Activated CD4-positive, alpha-beta memory T cell treated with anti-CD3 and anti-CD28 coated beads, Interleukin-2, amount 10 ng/mL, durations not matched to agents 7 days and 5 days (primary cell): ENCODE data around the gene A3GALT2. TPM values are rescaled to one million over a fixed set of nuclear protein-coding genes. Genes with fewer than 3 reads are reported as not detected.

Experiments
- CTCF ChIA-PET: fragments of 350-600 bp; sonication (Branson Sonifier 250); formaldehyde crosslinking; loops from one replicate; lab custom pipeline; 2021; ENCODE audit warnings: antibody characterized with exemption, inconsistent platforms; lab: Charles Lee
- POLR2A ChIA-PET: fragments of 350-600 bp; sonication (Branson Sonifier 250); formaldehyde crosslinking; loops from one replicate; lab custom pipeline; 2021; ENCODE audit warnings: antibody characterized with exemption; lab: Charles Lee
- DNase-seq: peaks from one replicate; pipeline ENCODE4 v3.0.0-alpha.2; 2020
- H3K27ac Mint-ChIP-seq: one replicate; pipeline ENCODE4 v1.8.0; 2021; ENCODE audit warnings: mild to moderate bottlenecking, mixed read lengths
- H3K27me3 Mint-ChIP-seq: one replicate; pipeline ENCODE4 v1.8.0; 2021; ENCODE audit warnings: mixed read lengths
- H3K36me3 Mint-ChIP-seq: one replicate; pipeline ENCODE4 v1.8.0; 2021; ENCODE audit warnings: low read depth, mixed read lengths
- H3K4me1 Mint-ChIP-seq: one replicate; pipeline ENCODE4 v1.8.0; 2021; ENCODE audit warnings: mixed read lengths
- H3K4me3 Mint-ChIP-seq: one replicate; pipeline ENCODE4 v1.8.0; 2021; ENCODE audit warnings: mild to moderate bottlenecking, mixed read lengths
- H3K9me3 Mint-ChIP-seq: one replicate; pipeline ENCODE4 v1.8.0; 2021; ENCODE audit warnings: mixed read lengths
- total RNA-seq, 2 experiments: library from RNA; stranded (reverse); gene quantifications; one replicate each; pipeline ENCODE4 v1.2.3, GENCODE V29; 2021

The A3GALT2 gene
- total RNA-seq, 2 experiments from 2014 or later: not detected

DNA sequence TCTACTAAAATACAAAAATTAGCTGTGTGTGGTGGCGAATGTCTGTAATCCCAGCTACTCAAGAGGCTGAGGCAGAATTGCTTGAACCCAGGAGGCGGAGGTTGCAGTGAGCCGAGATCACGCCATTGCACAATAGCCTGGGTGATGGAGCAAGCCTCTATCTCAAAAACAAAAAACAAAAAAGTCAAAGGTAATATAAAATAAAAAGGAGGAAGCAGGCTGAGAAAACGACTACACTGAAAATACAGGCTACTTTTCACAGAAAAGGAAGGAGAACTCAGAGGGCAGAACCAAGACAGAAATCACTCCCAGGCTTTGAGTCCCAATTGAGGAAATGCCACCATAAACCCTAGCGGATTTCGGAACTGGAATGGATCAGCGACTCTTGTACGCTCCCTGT, 5.9 kb upstream of the A3GALT2 start:
- CTCF ChIA-PET: no interaction called here
- POLR2A ChIA-PET: interaction anchor here (0.5 kb wide), 1 partner anchor 679 kb away, joined by 3 read pairs; no protein-coding TSS in a partner anchor
- Mint-ChIP-seq H3K36me3 (peaks cover 51% of the 10 kb centered on the region), H3K27me3 (no peaks in the 10 kb centered on the region), H3K27ac (no peak overlapping the region), H3K9me3 (no peaks in the 10 kb centered on the region), H3K4me1 (peaks cover 6% of the 10 kb centered on the region), H3K4me3 (no peak overlapping the region)
- no peak for DNase-seq

DNA sequence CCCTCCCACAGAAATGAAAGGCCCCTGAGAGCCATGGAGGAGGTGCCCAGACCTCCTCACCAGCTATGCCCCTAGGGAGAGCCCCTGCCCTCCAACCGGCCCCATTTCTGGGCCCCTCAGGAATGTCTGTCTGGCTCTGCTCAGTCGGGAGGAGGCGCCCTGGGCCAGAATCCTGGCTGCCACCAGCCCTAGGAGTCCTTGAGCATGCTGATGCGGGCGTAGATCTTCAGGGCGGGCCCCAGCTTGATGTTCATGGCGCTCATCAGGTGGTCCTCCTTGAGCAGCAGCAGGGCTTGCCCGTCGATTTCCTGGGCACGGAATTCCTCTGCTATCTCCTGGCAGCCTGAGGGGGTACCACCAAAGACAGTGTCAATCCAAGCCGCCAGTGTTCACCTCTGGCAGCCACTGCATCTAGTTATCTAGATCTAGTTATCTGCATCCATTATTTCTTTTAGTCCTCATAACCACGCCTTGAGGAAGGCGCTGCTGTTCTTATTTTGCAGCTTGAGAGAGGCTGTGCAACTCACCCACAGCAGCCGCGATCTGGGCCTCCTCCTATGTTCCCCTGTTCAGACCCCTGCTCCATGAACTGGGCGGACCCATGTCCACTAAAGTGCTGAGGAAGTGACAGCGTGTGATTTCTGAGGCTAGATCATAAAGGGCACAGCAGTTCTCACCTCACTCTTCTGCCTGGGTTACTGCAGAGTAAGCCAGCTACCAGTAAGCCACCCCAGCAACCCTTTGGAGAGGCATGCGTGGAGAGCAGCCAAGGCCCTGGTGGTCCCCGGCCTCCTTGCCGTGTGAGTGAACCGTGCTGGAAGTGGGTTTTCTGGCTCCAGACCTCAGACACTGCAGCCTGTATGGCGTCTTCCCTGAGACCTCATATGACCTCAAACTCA, 4.0 kb upstream of the A3GALT2 start:
- H3K27me3 Mint-ChIP-seq: no peaks in the 10 kb centered on the region
- no peak for DNase-seq
- CTCF ChIA-PET: no interaction called here
- H3K27ac Mint-ChIP-seq: no peak overlapping the region
- H3K4me3 Mint-ChIP-seq: no peak overlapping the region
- POLR2A ChIA-PET: no interaction called here
- peaks cover 44% of the 10 kb centered on the region for H3K36me3 Mint-ChIP-seq
- H3K9me3 Mint-ChIP-seq: no peaks in the 10 kb centered on the region
- peaks cover 6% of the 10 kb centered on the region for H3K4me1 Mint-ChIP-seq

GRCh38 chr1:33323663-33324477, 3.0 kb upstream of the A3GALT2 start:
- no peak for DNase-seq
- CTCF ChIA-PET: no interaction called here
- Mint-ChIP-seq H3K36me3 (peaks cover 33% of the 10 kb centered on the region), H3K9me3 (no peaks in the 10 kb centered on the region), H3K4me3 (no peak overlapping the region), H3K27me3 (peaks cover 1% of the 10 kb centered on the region), H3K4me1 (peaks cover 6% of the 10 kb centered on the region), H3K27ac (no peak overlapping the region)
- POLR2A ChIA-PET: interaction anchor here (1.2 kb wide), 1 partner anchor 26 kb away, joined by 3 read pairs; no protein-coding TSS in a partner anchor

DNA sequence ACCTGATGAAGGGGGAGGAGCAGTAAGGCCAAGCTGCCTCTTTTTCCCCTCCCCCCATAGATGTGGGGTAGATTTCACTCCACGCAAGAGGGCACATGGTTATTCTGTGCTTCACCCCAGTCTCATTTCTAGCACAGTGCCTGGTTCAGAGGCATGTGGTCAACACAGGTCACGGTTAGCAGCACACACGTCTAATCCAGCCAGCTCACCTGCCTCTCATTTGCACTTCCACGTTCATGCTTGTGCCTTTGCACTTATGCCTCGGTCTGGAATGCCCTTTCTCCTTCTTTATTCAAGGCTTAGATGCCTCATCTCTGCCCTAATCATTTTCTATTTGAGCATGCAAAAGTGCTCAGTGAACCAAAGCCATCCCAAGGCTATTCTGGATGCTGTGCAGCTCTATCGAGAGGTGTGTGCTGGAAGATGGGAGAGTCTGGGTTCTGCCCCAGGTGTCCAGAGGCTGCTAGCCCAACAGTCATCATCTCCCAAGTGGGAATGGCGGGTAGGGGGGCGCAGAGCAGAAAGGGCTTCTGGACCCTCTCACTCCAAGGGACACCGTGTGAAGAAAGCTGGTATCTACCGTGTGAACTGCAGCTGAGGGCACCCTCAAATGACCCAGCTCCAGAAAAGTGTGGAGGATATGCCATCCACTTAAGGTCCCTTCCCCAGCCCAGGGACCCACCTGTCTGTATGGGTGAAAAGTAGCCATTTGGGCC, 2.1 kb upstream of the A3GALT2 start:
- CTCF ChIA-PET: no interaction called here
- DNase-seq: no peak
- H3K36me3 Mint-ChIP-seq: peaks cover 26% of the 10 kb centered on the region
- H3K4me3 Mint-ChIP-seq: no peak overlapping the region
- peaks cover 7% of the 10 kb centered on the region for H3K27me3 Mint-ChIP-seq
- H3K27ac Mint-ChIP-seq: no peak overlapping the region
- H3K4me1 Mint-ChIP-seq: peaks cover 1% of the 10 kb centered on the region
- H3K9me3 Mint-ChIP-seq: no peaks in the 10 kb centered on the region
- POLR2A ChIA-PET: interaction anchor here (1.2 kb wide), 1 partner anchor 27 kb away, joined by 3 read pairs; no protein-coding TSS in a partner anchor

DNA sequence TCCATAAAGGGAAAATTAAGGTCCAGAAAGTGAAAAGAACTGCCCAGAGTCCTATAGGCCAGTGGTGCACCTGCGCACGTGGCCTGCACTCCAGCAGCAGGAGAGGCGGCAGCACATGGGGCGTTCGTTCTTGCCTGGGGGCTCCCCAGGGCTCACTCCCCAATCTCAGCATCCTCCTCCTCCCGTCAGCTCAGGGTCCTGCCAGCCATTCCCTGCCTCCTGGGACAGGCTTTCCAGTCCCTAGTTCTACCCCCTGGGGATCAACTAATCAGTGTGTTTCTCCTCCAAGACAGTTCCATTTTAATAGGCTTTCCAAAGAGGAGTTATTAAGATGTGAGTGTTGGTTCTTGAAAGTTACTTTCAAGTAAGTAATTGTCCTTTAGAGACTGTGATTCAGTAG, 1.2 kb upstream of the A3GALT2 start:
- no peak overlapping the region for H3K27ac Mint-ChIP-seq

DNA sequence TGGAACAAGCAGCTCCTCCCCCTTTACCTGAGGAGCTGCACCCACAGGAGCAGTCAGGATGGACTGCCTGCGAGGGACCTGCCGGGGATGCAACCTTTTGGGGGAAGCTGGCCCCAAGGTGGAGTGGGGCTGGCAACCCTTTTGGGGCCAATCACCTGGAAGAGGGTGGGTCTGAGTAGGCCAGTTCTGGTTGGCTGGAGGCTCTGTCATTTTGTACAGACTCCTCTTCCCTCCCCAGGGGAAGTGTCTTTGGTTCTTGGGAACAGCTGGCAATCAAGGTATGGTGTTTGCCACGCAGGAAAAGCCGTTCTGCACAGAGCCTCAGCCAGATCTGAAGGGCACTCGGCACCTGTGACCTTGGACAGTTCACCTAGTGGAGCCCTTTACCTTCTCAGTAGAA, 280 bp upstream of the A3GALT2 start:
- Mint-ChIP-seq H3K4me3 (no peak overlapping the region), H3K36me3 (peaks cover 19% of the 10 kb centered on the region), H3K27ac (no peak overlapping the region), H3K27me3 (peaks cover 14% of the 10 kb centered on the region), H3K4me1 (no peaks in the 10 kb centered on the region), H3K9me3 (no peaks in the 10 kb centered on the region)
- no peak for DNase-seq
- CTCF ChIA-PET: interaction anchor here (1.2 kb wide), 1 partner anchor 26 kb away, joined by 4 read pairs; no protein-coding TSS in a partner anchor
- POLR2A ChIA-PET: interaction anchor here (1.3 kb wide), 1 partner anchor 9 kb away, joined by 3 read pairs; no protein-coding TSS in a partner anchor

More for the DNA sequence above, 1.2 kb upstream of the A3GALT2 start:
- no peak overlapping the region for H3K4me3 Mint-ChIP-seq
- no peaks in the 10 kb centered on the region for H3K4me1 Mint-ChIP-seq
- ChIA-PET POLR2A (interaction anchor here (1.3 kb wide), 1 partner anchor 8 kb away, joined by 3 read pairs; no protein-coding TSS in a partner anchor), CTCF (no interaction called here)
- H3K36me3 Mint-ChIP-seq: peaks cover 23% of the 10 kb centered on the region
- no peaks in the 10 kb centered on the region for H3K9me3 Mint-ChIP-seq
- DNase-seq: no peak
- H3K27me3 Mint-ChIP-seq: peaks cover 10% of the 10 kb centered on the region

GRCh38 chr1:33319949-33320618, 814 bp downstream of the A3GALT2 start:
- Mint-ChIP-seq H3K27ac (no peak overlapping the region), H3K4me1 (peaks cover 3% of the 10 kb centered on the region), H3K4me3 (no peak overlapping the region), H3K9me3 (no peaks in the 10 kb centered on the region), H3K27me3 (peaks cover 21% of the 10 kb centered on the region), H3K36me3 (peaks cover 9% of the 10 kb centered on the region)
- DNase-seq: no peak
- POLR2A ChIA-PET: interaction anchor here (0.9 kb wide), 1 partner anchor 24 kb away, joined by 3 read pairs; no protein-coding TSS in a partner anchor
- CTCF ChIA-PET: interaction anchor here (1.2 kb wide), 1 partner anchor 25 kb away, joined by 4 read pairs; no protein-coding TSS in a partner anchor

DNA sequence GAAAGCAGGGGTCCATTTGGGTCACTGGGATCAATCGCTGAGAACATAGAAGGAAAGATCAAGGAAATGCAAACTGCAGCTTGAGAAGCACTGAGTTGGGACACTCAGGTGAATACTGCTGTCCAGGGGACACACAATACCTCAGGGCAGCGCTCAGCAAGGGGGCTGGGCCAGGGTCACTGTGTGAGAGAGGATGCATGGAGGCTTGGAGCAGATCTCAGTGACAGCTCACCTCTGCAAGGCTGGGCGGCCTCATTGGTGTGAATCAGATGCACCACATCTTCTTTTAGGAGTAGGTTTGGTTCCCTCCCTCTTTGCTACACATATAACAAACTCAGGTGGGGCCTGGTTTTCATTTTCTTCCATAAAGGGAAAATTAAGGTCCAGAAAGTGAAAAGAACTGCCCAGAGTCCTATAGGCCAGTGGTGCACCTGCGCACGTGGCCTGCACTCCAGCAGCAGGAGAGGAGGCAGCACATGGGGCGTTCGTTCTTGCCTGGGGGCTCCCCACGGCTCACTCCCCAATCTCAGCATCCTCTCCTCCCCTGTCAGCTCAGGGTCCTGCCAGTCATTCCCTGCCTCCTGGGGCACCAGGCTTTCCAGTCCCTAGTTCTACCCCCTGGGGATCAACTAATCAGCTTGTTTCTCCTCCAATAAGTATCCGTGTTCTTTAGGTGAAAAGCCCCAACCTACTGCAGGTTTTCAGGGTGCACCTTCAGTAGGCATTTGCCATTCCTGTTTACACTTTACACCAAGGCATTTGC, 1.5 kb downstream of the A3GALT2 start:
- peaks cover 5% of the 10 kb centered on the region for H3K36me3 Mint-ChIP-seq
- POLR2A ChIA-PET: no interaction called here
- H3K9me3 Mint-ChIP-seq: no peaks in the 10 kb centered on the region
- CTCF ChIA-PET: no interaction called here
- DNase-seq: no peak
- peaks cover 3% of the 10 kb centered on the region for H3K4me1 Mint-ChIP-seq
- no peak overlapping the region for H3K27ac Mint-ChIP-seq
- peaks cover 24% of the 10 kb centered on the region for H3K27me3 Mint-ChIP-seq
- no peak overlapping the region for H3K4me3 Mint-ChIP-seq

GRCh38 chr1:33317946-33318345, 3.0 kb downstream of the A3GALT2 start:
- peaks cover 24% of the 10 kb centered on the region for H3K27me3 Mint-ChIP-seq
- no peak overlapping the region for H3K27ac Mint-ChIP-seq
- no peaks in the 10 kb centered on the region for H3K9me3 Mint-ChIP-seq
- POLR2A ChIA-PET: no interaction called here
- H3K4me3 Mint-ChIP-seq: no peak overlapping the region
- DNase-seq: no peak
- H3K36me3 Mint-ChIP-seq: no peaks in the 10 kb centered on the region
- H3K4me1 Mint-ChIP-seq: peaks cover 3% of the 10 kb centered on the region
- CTCF ChIA-PET: no interaction called here

GRCh38 chr1:33317354-33317753, 3.5 kb downstream of the A3GALT2 start:
- no peak overlapping the region for H3K4me3 Mint-ChIP-seq
- H3K4me1 Mint-ChIP-seq: peaks cover 3% of the 10 kb centered on the region
- CTCF ChIA-PET: no interaction called here
- POLR2A ChIA-PET: no interaction called here
- H3K9me3 Mint-ChIP-seq: no peaks in the 10 kb centered on the region
- H3K27ac Mint-ChIP-seq: no peak overlapping the region
- no peak for DNase-seq
- no peaks in the 10 kb centered on the region for H3K36me3 Mint-ChIP-seq
- peaks cover 24% of the 10 kb centered on the region for H3K27me3 Mint-ChIP-seq

- POLR2A ChIA-PET: no interaction called here
- H3K27ac Mint-ChIP-seq: no peak overlapping the region
- peaks cover 24% of the 10 kb centered on the region for H3K27me3 Mint-ChIP-seq
- H3K4me1 Mint-ChIP-seq: peaks cover 3% of the 10 kb centered on the region
- CTCF ChIA-PET: no interaction called here
- no peak for DNase-seq
- no peak overlapping the region for H3K4me3 Mint-ChIP-seq
- no peaks in the 10 kb centered on the region for H3K36me3 Mint-ChIP-seq
- H3K9me3 Mint-ChIP-seq: no peaks in the 10 kb centered on the region
Observed at GRCh38 chr1:33316601-33317000, 4.3 kb downstream of the A3GALT2 start.
